LNCaP clone FGC (cell line): ENCODE measurements around the gene CNN1.
"Not testable (repeated sequence)": the region's sequence is repeated elsewhere in the genome, so short reads cannot be mapped to it uniquely, and the experiment has no call there.

ENCODE experiments used
- DNase-seq: peaks from one replicate; pipeline ENCODE4 v3.0.0-alpha.2; 2011; ENCODE audit warnings: low read depth
- H3K4me3 ChIP-seq: 2 replicates; pipeline ENCODE4 v1.5.1; 2011; ENCODE audit warnings: mild to moderate bottlenecking, low read depth, low read length, control low read depth
- CTCF ChIP-seq: IDR thresholded peaks from 2 replicates; pipeline ENCODE4 v1.5.1; 2012; ENCODE audit warnings: mild to moderate bottlenecking; ENCODE audit not compliant: control insufficient read depth, insufficient read depth; ENCODE audit errors: extremely low read depth

CNN1 gene

GRCh38 chr19:11597202-11598102 is 58.8 kb downstream of the CNN1 start, which contains the start of gene ZNF627:
Gene ZNF627, plus strand, starts transcription at chr19:11597483. Its CDS starts 145 bp downstream, at chr19:11597628.
- peak; percentile 95 for DNase-seq
- peak within 1 kb of the TSS; percentile 73 for H3K4me3 ChIP-seq
- no peak for TF ChIP-seq CTCF

- peak overlapping the region; percentile 73 for H3K4me3 ChIP-seq
- TF ChIP-seq CTCF = no peak
- no peak for DNase-seq
These were observed 59.4 kb downstream of the CNN1 start for GRCh38 chr19:11598103-11598483.

- DNase-seq = no peak
- H3K4me3 ChIP-seq = peak overlapping the region; percentile 73
- TF ChIP-seq CTCF = no peak
These were observed 60.1 kb downstream of the CNN1 start for GRCh38 chr19:11598746-11599145.

- H3K4me3 ChIP-seq, DNase-seq: not testable (repeated sequence)
These were observed 61.1 kb downstream of the CNN1 start for GRCh38 chr19:11599704-11600103.
